GM06990 (cell line): ENCODE results near the gene ACADS.

Experiments used
- DNase-seq: peaks from one replicate; pipeline ENCODE4 v3.0.0-alpha.2; 2011; ENCODE audit not compliant: insufficient read length; ENCODE audit errors: extremely low read depth
- H3K27me3 ChIP-seq: replicated peaks from 2 replicates; pipeline ENCODE4 v1.6.0; 2011; ENCODE audit warnings: low read length; ENCODE audit not compliant: control insufficient read depth, insufficient read depth
- H3K36me3 ChIP-seq: 2 replicates; pipeline ENCODE4 v1.5.1; 2011; ENCODE audit warnings: low read length; ENCODE audit not compliant: control insufficient read depth, insufficient read depth
- H3K4me3 ChIP-seq: replicated peaks from 2 replicates; pipeline ENCODE4 v1.5.1; 2011; ENCODE audit warnings: low read depth, mild to moderate bottlenecking, control low read depth, low read length
- TF ChIP-seq, protein P1 (sequence below): IDR thresholded peaks from 2 replicates; pipeline ENCODE4 v1.5.1; 2011; ENCODE audit warnings: low read length, control low read depth, mild to moderate bottlenecking, inconsistent platforms; ENCODE audit not compliant: insufficient read depth, poor library complexity, severe bottlenecking

The ACADS gene

DNA sequence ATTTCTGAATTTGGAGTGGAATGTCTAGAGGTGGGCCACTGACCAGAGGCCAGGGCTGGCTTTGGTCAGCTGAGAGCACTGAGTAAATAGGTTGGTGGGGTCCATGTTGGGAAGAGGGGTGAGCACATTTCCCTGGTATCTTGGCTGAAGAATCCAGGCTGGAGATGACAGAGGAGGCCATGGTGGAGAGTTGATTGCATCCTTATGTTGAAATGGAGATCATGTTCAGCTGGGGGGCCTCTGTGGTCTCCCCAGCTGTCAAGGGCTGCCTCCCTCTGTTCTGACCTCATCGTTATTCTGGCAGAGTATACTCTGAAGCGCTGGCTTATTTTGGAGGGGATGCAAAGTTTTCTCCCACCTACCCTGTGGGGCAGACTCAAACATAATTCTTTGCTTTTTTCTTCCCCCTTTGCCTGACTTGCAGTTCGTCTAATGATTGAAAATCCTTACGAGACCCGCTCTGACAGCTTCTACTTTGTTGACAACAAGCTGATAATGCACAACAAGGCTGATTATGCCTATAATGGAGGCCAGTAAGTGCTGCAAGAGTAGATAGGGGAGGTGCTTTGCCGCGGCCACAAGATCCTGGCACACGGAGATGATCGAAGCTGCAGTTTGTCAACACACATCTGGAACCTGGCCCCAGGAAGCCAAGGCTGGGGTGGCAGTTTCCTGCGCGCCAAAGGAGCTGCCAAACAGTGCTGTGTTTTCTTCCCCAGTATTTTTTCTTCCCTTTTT lies 6.0 kb upstream of the ACADS start:
- no peak for DNase-seq
- peaks cover 27% of the 10 kb centered on the region for H3K36me3 ChIP-seq
- TF ChIP-seq, protein P1, sequence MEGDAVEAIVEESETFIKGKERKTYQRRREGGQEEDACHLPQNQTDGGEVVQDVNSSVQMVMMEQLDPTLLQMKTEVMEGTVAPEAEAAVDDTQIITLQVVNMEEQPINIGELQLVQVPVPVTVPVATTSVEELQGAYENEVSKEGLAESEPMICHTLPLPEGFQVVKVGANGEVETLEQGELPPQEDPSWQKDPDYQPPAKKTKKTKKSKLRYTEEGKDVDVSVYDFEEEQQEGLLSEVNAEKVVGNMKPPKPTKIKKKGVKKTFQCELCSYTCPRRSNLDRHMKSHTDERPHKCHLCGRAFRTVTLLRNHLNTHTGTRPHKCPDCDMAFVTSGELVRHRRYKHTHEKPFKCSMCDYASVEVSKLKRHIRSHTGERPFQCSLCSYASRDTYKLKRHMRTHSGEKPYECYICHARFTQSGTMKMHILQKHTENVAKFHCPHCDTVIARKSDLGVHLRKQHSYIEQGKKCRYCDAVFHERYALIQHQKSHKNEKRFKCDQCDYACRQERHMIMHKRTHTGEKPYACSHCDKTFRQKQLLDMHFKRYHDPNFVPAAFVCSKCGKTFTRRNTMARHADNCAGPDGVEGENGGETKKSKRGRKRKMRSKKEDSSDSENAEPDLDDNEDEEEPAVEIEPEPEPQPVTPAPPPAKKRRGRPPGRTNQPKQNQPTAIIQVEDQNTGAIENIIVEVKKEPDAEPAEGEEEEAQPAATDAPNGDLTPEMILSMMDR: no peak

DNA sequence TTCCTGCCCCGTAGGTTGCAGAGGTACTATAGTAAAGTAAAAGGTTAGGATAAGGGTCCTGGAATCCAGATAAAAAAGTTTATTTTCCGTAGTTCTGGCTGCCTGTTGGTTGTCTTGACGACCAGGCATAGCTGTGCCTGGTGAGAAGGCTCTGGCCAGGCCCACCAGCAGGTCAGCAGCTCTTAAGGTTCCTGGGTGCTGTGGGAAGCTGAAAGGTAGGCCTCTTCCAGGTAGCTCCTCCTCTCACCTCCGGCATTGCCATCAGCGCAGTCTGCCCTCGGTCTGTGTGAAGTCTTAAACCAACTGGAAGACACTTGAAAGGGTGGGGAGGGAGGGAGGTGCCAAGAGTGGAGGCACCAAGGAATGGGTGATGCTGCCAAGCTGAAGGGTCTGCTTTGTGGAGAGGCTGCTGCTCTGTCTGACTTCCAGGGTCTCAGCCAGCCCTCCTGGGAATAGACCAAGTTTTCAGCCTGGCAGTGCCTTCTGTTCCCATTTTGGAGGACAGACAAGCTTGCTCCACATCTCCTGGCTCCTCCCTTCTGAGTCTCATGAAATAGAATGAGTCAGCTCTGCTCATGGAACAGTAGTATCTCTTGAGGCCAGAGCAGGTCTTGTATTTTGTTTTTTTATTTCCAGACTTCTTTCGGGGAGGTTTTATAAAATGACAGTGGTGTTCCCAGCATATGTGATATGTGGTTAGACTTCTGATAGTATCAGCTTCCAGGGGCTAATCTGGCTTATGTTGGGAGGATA lies 5.2 kb upstream of the ACADS start:
- TF ChIP-seq, protein P1: no peak
- Histone ChIP-seq H3K27me3 (no peaks in the 10 kb centered on the region), H3K4me3 (no peak overlapping the region), H3K36me3 (peaks cover 26% of the 10 kb centered on the region)
- DNase-seq: no peak

More for the DNA sequence above, 6.0 kb upstream of the ACADS start:
- Histone ChIP-seq H3K27me3 (no peaks in the 10 kb centered on the region), H3K4me3 (no peak overlapping the region)

DNA sequence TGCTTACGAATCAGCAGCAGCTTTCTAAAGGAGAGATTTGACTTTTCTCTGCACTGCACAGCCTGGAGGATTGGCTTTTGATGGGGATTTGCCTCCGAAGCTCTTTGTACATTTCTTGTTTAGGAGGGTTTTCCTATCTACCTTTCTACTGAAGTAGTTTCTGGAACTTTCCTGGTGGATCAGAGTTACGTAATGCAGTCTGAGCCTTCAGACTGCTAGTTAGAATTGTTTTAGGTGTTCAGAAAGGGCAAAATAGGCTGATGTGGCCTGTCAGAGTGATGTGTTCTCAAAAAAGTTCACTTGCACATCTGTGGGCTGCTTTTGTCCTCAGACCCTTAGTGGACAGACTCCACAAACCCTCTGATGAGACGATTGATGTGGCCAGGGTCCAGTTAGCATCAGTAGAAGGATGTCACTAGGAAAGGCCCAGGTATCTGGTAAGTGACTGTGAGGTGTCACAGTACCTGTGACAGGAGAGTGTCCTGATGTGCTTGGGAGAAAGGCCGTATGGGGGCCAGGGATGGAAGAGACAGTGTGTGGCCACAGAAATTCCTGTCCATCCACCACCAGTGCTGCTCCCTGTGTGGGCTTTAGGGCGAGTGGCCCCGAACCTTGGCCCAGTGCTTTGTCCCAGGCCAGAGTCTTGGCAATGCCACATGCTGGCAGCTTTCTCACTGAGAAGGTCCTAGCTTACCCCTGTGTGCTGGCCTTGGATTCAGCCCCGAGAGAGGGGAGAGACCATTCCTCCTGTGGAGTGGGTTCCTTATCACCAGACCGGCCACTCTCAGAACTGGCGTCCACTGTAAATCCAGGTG lies 4.4 kb upstream of the ACADS start:
- no peak overlapping the region for H3K4me3 ChIP-seq
- no peak for DNase-seq
- peaks cover 26% of the 10 kb centered on the region for H3K36me3 ChIP-seq
- H3K27me3 ChIP-seq: no peaks in the 10 kb centered on the region
- TF ChIP-seq, protein P1: no peak

DNA sequence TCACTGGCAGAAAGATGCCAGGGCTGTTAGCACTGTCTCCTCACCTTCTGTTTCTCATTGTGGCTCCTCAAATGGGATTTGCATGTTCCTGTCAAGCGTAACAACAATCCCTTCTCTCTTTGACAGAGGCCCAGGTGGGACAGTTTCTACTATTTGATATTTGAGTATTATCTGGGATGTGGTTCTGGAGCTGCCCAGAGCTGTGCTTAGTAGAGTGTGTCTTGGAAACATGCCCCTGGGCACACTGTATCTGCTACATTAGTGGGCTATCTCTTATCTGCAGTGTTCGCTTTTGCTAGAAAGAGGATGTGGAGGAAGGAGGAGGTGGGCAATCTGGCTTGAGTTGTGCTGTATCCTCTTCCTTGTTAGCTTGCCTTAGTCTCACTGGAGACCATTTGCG lies 3.8 kb upstream of the ACADS start:
- Histone ChIP-seq H3K27me3 (no peaks in the 10 kb centered on the region), H3K4me3 (no peak overlapping the region), H3K36me3 (peaks cover 24% of the 10 kb centered on the region)
- TF ChIP-seq, protein P1: no peak
- DNase-seq: no peak

DNA sequence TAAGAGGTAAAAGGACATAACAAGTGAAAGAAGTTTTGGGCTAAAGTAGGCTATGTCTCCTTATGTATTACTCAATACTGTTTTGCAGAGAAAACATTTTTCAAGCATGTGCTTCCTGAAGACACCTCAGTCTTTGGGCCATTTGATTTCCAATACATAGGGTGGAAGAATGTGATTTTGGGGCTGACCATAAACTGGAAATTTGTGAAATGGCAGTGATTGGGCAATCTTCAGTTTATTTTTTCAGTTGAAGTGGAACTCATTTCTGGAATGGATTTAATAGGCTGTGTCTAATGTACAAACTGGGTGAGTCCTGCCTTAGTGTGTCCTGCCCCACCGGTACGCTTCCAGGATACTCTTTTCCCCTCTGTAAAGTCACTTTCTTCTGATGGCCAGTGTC lies 2.8 kb upstream of the ACADS start:
- no peaks in the 10 kb centered on the region for H3K27me3 ChIP-seq
- no peak for DNase-seq
- TF ChIP-seq, protein P1: no peak
- peaks cover 24% of the 10 kb centered on the region for H3K36me3 ChIP-seq
- H3K4me3 ChIP-seq: no peak overlapping the region
